Mucosa of stomach (tissue), 1 donor: ENCODE results near the gene ANKRD23.

Experiments used
- H3K27me3 ChIP-seq: one replicate; pipeline ENCODE4 v1.7.0; 2013; ENCODE audit warnings: mild to moderate bottlenecking, low read length; ENCODE audit not compliant: control insufficient read depth, insufficient read depth
- H3K36me3 ChIP-seq: one replicate; pipeline ENCODE4 v1.7.0; 2013; ENCODE audit warnings: low read length; ENCODE audit not compliant: control insufficient read depth, insufficient read depth
- H3K4me1 ChIP-seq: one replicate; pipeline ENCODE4 v1.7.0; 2013; ENCODE audit warnings: mild to moderate bottlenecking, low read length; ENCODE audit not compliant: control insufficient read depth, insufficient read depth
- H3K4me3 ChIP-seq: one replicate; pipeline ENCODE4 v1.7.0; 2013; ENCODE audit warnings: low read length
- H3K9ac ChIP-seq: one replicate; pipeline ENCODE4 v1.7.0; 2013; ENCODE audit warnings: mild to moderate bottlenecking, low read length, moderate library complexity
- H3K9me3 ChIP-seq: one replicate; pipeline ENCODE4 v1.7.0; 2013; ENCODE audit warnings: mild to moderate bottlenecking, low read length, moderate library complexity; ENCODE audit not compliant: control insufficient read depth
- donor health status: Pancreatic carcinoma.

ANKRD23 gene

GRCh38 chr2:96856776-96857666 lies 13.2 kb upstream of the ANKRD23 start:
- Histone ChIP-seq H3K36me3 (peaks cover 5% of the 10 kb centered on the region), H3K27me3 (no peaks in the 10 kb centered on the region), H3K9ac (peak overlapping the region; percentile 78), H3K4me3 (peak overlapping the region; percentile 82), H3K4me1 (peaks cover 7% of the 10 kb centered on the region), H3K9me3 (no peaks in the 10 kb centered on the region)

GRCh38 chr2:96853321-96853720 lies 9.5 kb upstream of the ANKRD23 start:
- peaks cover 7% of the 10 kb centered on the region for H3K4me1 ChIP-seq
- no peaks in the 10 kb centered on the region for H3K9me3 ChIP-seq
- no peaks in the 10 kb centered on the region for H3K27me3 ChIP-seq
- H3K4me3 ChIP-seq = no peak overlapping the region
- peaks cover 9% of the 10 kb centered on the region for H3K36me3 ChIP-seq
- H3K9ac ChIP-seq = no peak overlapping the region

- Histone ChIP-seq H3K27me3 (no peaks in the 10 kb centered on the region), H3K9ac (no peak overlapping the region), H3K4me3 (no peak overlapping the region), H3K36me3 (peaks cover 9% of the 10 kb centered on the region), H3K4me1 (peaks cover 7% of the 10 kb centered on the region), H3K9me3 (no peaks in the 10 kb centered on the region)
Measured at GRCh38 chr2:96852667-96853066, 8.8 kb upstream of the ANKRD23 start.

- Histone ChIP-seq H3K9ac (no peak overlapping the region), H3K4me3 (no peak overlapping the region), H3K9me3 (no peaks in the 10 kb centered on the region), H3K36me3 (peaks cover 9% of the 10 kb centered on the region), H3K27me3 (no peaks in the 10 kb centered on the region), H3K4me1 (no peaks in the 10 kb centered on the region)
Measured at GRCh38 chr2:96848264-96848663, 4.4 kb upstream of the ANKRD23 start.

- Histone ChIP-seq H3K9me3 (no peaks in the 10 kb centered on the region), H3K9ac (no peak overlapping the region), H3K4me3 (no peak overlapping the region), H3K27me3 (no peaks in the 10 kb centered on the region), H3K4me1 (no peaks in the 10 kb centered on the region), H3K36me3 (peaks cover 5% of the 10 kb centered on the region)
Measured at GRCh38 chr2:96847586-96847985, 3.8 kb upstream of the ANKRD23 start.

- peaks cover 4% of the 10 kb centered on the region for H3K36me3 ChIP-seq
- no peaks in the 10 kb centered on the region for H3K9me3 ChIP-seq
- no peak overlapping the region for H3K9ac ChIP-seq
- H3K4me1 ChIP-seq = no peaks in the 10 kb centered on the region
- H3K27me3 ChIP-seq = no peaks in the 10 kb centered on the region
- no peak overlapping the region for H3K4me3 ChIP-seq
Measured at GRCh38 chr2:96846825-96847224, 3.0 kb upstream of the ANKRD23 start.

GRCh38 chr2:96844405-96844808 lies 586 bp upstream of the ANKRD23 start:
- no peak overlapping the region for H3K9ac ChIP-seq
- no peak overlapping the region for H3K4me3 ChIP-seq
- H3K9me3 ChIP-seq = no peaks in the 10 kb centered on the region
- no peaks in the 10 kb centered on the region for H3K27me3 ChIP-seq
- no peaks in the 10 kb centered on the region for H3K36me3 ChIP-seq
- peaks cover 6% of the 10 kb centered on the region for H3K4me1 ChIP-seq

GRCh38 chr2:96842600-96842999 lies 1.2 kb downstream of the ANKRD23 start:
- Histone ChIP-seq H3K4me3 (no peak overlapping the region), H3K27me3 (no peaks in the 10 kb centered on the region), H3K4me1 (peaks cover 14% of the 10 kb centered on the region), H3K9ac (no peak overlapping the region), H3K36me3 (no peaks in the 10 kb centered on the region), H3K9me3 (no peaks in the 10 kb centered on the region)

- Histone ChIP-seq H3K4me3 (no peak overlapping the region), H3K27me3 (no peaks in the 10 kb centered on the region), H3K4me1 (peaks cover 14% of the 10 kb centered on the region), H3K9ac (no peak overlapping the region), H3K36me3 (no peaks in the 10 kb centered on the region), H3K9me3 (no peaks in the 10 kb centered on the region)
Measured at GRCh38 chr2:96841701-96842495, 1.9 kb downstream of the ANKRD23 start.

GRCh38 chr2:96839875-96840850 lies 3.7 kb downstream of the ANKRD23 start:
- no peaks in the 10 kb centered on the region for H3K27me3 ChIP-seq
- no peak overlapping the region for H3K9ac ChIP-seq
- no peak overlapping the region for H3K4me3 ChIP-seq
- H3K9me3 ChIP-seq = no peaks in the 10 kb centered on the region
- no peaks in the 10 kb centered on the region for H3K36me3 ChIP-seq
- H3K4me1 ChIP-seq = peaks cover 14% of the 10 kb centered on the region

- Histone ChIP-seq H3K36me3 (no peaks in the 10 kb centered on the region), H3K9ac (peak overlapping the region; percentile 39), H3K4me1 (peaks cover 14% of the 10 kb centered on the region), H3K4me3 (no peak overlapping the region), H3K27me3 (no peaks in the 10 kb centered on the region), H3K9me3 (no peaks in the 10 kb centered on the region)
Measured at GRCh38 chr2:96839293-96839874, 4.4 kb downstream of the ANKRD23 start.
